Measurements from ENCODE around the gene SYNPO2.
"Not testable (repeated sequence)": the region's sequence is repeated elsewhere in the genome, so short reads cannot be mapped to it uniquely, and the experiment has no call there.

The SYNPO2 gene

DNA sequence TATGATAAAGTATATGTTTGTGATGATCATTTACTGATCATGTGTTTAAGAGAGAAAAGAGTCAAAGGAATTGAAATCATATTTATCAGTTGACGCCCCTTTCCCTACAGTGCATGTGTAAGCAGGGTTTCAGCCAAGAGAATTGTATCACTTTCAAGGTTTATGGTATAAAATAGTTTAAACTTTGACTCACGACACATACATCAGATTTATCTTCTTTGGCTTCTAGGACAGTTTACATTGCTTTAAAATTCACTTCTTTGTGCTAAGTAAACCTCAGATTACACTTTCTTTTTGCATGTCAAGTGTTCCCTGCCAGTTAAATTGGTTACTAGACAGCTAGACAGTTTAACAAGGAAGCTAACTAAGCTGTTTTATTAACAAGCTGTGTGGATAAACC, 160.7 kb downstream of the SYNPO2 start:
- TF ChIP-seq CTCF (IDR thresholded peaks at IDR 0.05; ENCODE audit: low read depth, low read length, missing control alignments), result no peak
- in situ Hi-C loops (cut with HindIII; ENCODE audit: low sequenced_read_pairs), result no loop called here
- no peak overlapping the region for H3K4me3 ChIP-seq (ENCODE audit: low read depth, low read length)
- no peak for DNase-seq (ENCODE audit: low read depth)

DNA sequence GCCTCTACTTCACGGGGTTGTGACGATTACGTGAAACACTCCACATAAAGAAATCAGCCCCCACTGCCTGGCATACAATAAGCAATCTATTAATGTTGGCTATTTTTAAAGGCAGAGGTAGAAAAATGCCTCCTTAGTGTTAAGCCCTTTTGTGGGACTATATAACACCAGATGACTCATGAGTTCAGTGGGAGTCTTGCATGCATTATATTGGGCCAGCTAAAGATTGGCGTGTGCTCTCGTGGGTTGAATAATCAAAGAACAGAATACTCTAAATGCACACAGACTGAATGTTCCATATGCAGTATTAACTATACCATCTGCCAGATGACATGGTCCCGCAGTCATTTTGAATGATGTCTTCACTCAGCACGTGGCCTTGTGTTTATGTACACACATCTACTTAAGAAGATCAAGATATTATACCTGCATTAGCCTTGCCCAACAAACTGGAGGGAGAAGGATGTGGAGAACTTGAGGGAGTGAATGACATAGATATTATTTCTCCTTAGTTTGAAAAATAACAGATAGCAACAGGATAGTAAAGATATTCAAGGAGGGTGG, 162.0 kb downstream of the SYNPO2 start:
- DNase-seq (ENCODE audit: low read depth), result no peak
- no peak for TF ChIP-seq CTCF (IDR thresholded peaks at IDR 0.05; ENCODE audit: low read depth, low read length, missing control alignments)
- in situ Hi-C loops (cut with HindIII; ENCODE audit: low sequenced_read_pairs), result no loop called here
- H3K4me3 ChIP-seq (ENCODE audit: low read depth, low read length), result no peak overlapping the region

DNA sequence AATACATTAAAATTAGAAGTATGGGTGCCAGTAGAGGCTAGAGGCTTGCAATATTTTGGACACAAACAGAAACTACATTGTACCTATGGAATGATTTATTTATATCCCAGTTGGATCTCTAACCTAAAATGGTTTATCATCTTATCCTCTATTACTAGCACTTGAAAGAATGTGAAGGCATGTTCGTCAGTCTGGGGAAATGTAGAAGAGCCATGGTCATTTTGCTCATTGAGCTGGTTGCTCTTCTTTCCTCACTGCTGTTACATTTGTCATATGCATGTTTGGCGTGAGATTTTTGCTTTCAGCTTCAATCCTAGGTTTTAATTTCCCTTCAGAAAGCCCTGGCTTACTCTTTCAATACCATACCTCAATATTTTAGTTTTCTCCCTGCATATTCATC, 164.6 kb downstream of the SYNPO2 start:
- DNase-seq (ENCODE audit: low read depth), result no peak
- no peak for TF ChIP-seq CTCF (IDR thresholded peaks at IDR 0.05; ENCODE audit: low read depth, low read length, missing control alignments)
- in situ Hi-C loops (cut with HindIII; ENCODE audit: low sequenced_read_pairs), result no loop called here

GRCh38 chr4:119053997-119054396, 165.3 kb downstream of the SYNPO2 start:
- DNase-seq (ENCODE audit: low read depth), result no peak
- in situ Hi-C loops (cut with HindIII; ENCODE audit: low sequenced_read_pairs), result no loop called here
- no peak for TF ChIP-seq CTCF (IDR thresholded peaks at IDR 0.05; ENCODE audit: low read depth, low read length, missing control alignments)

More for the DNA sequence above, 164.6 kb downstream of the SYNPO2 start:
- no peak overlapping the region for H3K4me3 ChIP-seq (ENCODE audit: low read depth, low read length)

GRCh38 chr4:119057417-119057816, 168.8 kb downstream of the SYNPO2 start:
- H3K4me3 ChIP-seq (ENCODE audit: low read depth, low read length), result no peak overlapping the region
- TF ChIP-seq CTCF (IDR thresholded peaks at IDR 0.05; ENCODE audit: low read depth, low read length, missing control alignments), result no peak
- in situ Hi-C loops (cut with HindIII; ENCODE audit: low sequenced_read_pairs), result no loop called here
- no peak for DNase-seq (ENCODE audit: low read depth)

More at GRCh38 chr4:119053997-119054396, 165.3 kb downstream of the SYNPO2 start:
- H3K4me3 ChIP-seq (ENCODE audit: low read depth, low read length), result no peak overlapping the region

DNA sequence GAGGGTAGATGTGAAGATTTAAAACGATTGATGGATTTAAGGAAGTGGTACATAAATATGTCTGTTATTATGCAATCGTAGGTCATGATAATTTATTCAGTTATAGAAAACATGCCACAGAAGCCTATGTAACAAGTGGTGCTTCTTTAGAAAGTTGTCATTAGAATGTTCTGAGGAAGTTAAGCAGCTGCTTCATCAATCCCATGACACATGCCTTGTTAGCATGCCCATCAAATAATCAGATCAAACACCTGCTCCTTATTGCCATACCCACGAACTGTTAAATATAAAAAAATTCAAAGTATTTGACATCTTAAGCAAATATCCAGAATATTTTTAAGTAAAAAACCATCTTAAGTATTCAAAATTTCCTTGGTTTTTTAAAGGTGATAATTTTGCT, 170.6 kb downstream of the SYNPO2 start:
- in situ Hi-C loops (cut with HindIII; ENCODE audit: low sequenced_read_pairs), result no loop called here
- TF ChIP-seq CTCF (IDR thresholded peaks at IDR 0.05; ENCODE audit: low read depth, low read length, missing control alignments), result no peak
- no peak overlapping the region for H3K4me3 ChIP-seq (ENCODE audit: low read depth, low read length)
- no peak for DNase-seq (ENCODE audit: low read depth)

- H3K4me3 ChIP-seq (ENCODE audit: low read depth, low read length); in situ Hi-C loops (cut with HindIII; ENCODE audit: low sequenced_read_pairs); DNase-seq (ENCODE audit: low read depth): not testable (repeated sequence)
Observed at GRCh38 chr4:119067125-119067524, 178.5 kb downstream of the SYNPO2 start.

GRCh38 chr4:119067670-119068360, 179.2 kb downstream of the SYNPO2 start:
- DNase-seq (ENCODE audit: low read depth); H3K4me3 ChIP-seq (ENCODE audit: low read depth, low read length); in situ Hi-C loops (cut with HindIII; ENCODE audit: low sequenced_read_pairs): not testable (repeated sequence)
